Measurements from ENCODE around the gene ANTXR1.

Gene ANTXR1

DNA sequence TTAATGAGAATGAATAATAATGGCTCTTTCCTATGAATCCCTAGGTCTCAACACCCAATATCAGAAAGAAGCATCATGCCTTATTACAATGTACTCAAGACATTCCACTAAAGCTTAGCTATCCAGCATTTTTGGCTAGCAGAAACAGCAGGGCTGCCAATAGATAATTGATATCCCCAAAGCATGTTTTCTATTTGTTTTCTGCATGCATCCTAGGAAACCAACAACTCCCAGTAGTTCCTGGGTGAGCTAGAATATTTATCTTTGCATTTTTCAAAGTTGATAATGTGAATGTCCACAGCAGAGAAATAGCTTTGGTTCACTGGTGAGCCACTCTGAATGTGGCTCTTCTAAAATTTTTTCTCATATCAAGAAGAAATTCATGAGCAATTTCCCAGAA lies 5.8 kb upstream of the ANTXR1 start:
- no peak overlapping the region for H3K4me3 ChIP-seq (ENCODE audit: low read depth, low read length)
- H3K27ac ChIP-seq: no peak overlapping the region
- no peak for TF ChIP-seq CTCF (IDR thresholded peaks at IDR 0.05; ENCODE audit: low read depth, low read length)
- H3K36me3 ChIP-seq: no peaks in the 10 kb centered on the region
- H3K9me3 ChIP-seq (ENCODE audit: severe bottlenecking): no peaks in the 10 kb centered on the region
- peaks cover 32% of the 10 kb centered on the region for H3K27me3 ChIP-seq (ENCODE audit: insufficient read depth, low read depth, severe bottlenecking)
- DNase-seq: no peak

DNA sequence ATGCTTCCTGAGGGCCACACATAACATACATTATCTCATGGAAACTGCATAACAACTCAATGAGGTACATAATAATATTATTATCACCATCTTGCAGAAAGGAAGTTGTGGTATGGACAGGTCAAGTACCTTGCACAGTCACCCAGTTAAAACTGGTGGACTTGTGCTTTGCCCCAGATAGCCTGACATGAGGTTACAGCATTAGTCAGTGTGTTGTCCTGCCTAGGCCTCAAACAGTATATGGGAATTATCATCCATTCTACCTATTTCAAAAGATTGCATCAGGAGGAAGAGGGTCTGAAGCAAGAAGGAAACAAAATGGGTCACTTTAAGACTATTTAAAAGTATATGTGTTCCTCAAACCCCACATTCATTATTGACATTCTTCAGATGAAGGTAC lies 5.4 kb upstream of the ANTXR1 start:
- H3K36me3 ChIP-seq: no peaks in the 10 kb centered on the region
- H3K27me3 ChIP-seq (ENCODE audit: insufficient read depth, low read depth, severe bottlenecking): peaks cover 34% of the 10 kb centered on the region
- no peak overlapping the region for H3K27ac ChIP-seq
- TF ChIP-seq CTCF (IDR thresholded peaks at IDR 0.05; ENCODE audit: low read depth, low read length): no peak
- no peak for DNase-seq
- no peaks in the 10 kb centered on the region for H3K9me3 ChIP-seq (ENCODE audit: severe bottlenecking)
- no peak overlapping the region for H3K4me3 ChIP-seq (ENCODE audit: low read depth, low read length)

DNA sequence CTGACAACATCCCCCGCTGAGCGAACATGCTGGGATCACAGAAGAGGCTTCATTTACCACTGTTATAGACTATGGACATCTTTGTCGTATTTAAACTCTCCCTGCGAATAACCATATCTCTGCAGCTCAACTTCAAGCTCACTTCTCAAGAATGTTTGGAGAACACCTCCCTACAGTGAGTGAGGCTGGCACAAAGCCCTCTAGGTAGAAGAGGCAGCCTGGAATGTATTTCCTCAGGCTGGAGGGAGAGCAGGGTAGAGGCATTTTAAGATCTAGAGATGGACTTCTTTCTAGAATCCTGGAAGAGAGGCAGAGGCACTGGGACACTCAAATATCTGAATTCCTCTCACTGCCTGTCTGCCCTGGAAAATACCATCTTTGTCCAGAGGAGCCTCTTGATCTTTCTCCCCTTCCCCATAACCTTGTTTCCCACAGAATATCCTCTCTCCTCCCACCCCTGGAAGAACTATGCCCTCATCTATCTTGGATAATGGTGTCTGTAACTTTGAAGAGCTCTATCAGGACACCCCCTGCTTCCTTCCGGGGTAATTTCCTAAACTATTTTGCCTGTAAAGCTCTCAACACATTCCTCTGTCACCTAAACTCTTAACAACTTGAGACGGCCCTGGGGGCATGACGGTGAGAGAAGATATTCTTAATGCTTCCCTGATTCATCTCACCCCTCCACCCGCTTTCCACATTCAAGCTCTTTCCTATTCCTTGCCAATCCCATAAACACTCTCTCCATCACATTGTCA lies 2.4 kb upstream of the ANTXR1 start:
- Histone ChIP-seq H3K36me3 (no peaks in the 10 kb centered on the region), H3K4me3 (ENCODE audit: low read depth, low read length) (no peak overlapping the region), H3K9me3 (ENCODE audit: severe bottlenecking) (no peaks in the 10 kb centered on the region), H3K27me3 (ENCODE audit: insufficient read depth, low read depth, severe bottlenecking) (peaks cover 36% of the 10 kb centered on the region), H3K27ac (no peak overlapping the region)
- no peak for DNase-seq
- TF ChIP-seq CTCF (IDR thresholded peaks at IDR 0.05; ENCODE audit: low read depth, low read length): no peak

DNA sequence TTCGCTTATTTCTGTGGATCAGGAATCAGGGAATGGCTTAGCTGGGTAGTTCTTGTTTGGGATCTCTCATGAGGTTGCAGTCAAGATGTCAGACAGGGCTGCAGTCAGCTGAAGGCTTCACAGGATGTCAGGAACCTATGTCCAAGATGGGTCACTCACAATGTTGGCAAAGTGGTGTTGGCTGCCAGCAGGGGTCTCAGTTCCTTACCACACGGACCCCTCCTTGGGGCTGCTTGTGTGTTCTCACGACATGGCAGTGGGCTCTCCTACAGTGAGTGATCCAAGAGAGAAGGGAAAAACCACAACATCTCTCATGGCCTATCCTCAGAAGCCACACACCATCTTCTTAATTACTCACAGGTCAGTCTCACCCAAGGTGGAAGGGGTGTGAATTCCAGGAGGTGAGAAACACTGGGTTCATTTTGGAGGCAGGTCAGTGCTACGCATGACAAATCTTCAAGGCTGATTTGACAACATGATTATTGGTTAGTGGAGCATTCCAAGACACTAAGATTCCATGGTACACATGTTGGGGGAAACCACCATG lies 1.3 kb upstream of the ANTXR1 start:
- H3K36me3 ChIP-seq: no peaks in the 10 kb centered on the region; the same call in 1 of the 2 replicates
- DNase-seq: peak; percentile 32
- peak; percentile 61 for TF ChIP-seq CTCF (IDR thresholded peaks at IDR 0.05; ENCODE audit: low read depth, low read length)
- H3K27ac ChIP-seq: no peak overlapping the region
- no peaks in the 10 kb centered on the region for H3K9me3 ChIP-seq (ENCODE audit: severe bottlenecking)
- no peak overlapping the region for H3K4me3 ChIP-seq (ENCODE audit: low read depth, low read length)
- H3K27me3 ChIP-seq (ENCODE audit: insufficient read depth, low read depth, severe bottlenecking): peaks cover 36% of the 10 kb centered on the region

DNA sequence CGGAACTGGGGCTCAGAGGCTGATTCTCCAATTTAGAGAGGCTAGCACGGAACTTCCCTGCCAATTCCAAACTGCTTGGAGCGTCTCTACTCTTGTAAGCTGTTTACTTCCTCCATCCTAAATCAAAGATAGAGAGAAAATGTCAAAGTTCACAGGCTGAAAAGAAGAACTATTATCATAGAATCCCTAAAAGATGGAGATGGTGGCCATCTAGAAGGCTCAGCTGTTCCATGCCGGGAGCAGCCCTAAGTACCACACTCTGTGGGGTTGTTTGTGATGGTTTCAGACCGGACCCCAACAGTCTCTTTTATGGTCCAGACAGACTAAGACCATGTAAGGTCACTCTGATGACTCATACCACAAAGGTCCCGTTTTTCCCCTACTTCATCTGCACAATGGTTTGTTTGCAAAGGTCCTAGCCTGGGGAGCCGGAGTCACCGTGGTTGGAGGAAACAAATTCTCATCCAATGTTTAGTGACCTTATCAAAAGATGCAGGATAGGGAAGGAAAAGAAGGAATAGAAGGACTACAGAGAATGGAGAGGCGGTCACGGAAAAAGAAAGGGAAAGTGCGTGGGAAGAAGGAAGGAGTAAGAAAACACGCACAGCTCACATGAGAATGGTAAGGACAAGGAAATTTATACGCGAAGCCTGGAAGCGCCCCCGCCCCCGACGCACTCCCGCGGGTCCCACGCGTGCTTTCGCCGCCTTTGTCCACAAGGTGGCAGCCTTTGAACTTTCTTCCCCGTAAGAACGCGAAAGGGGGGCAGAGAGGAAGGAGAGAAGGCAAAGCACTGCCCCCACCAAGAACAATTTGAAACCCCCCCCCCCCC lies 453 bp upstream of the ANTXR1 start:
- no peaks in the 10 kb centered on the region for H3K9me3 ChIP-seq (ENCODE audit: severe bottlenecking)
- DNase-seq: peak; percentile 76
- peak overlapping the region; percentile 86 for H3K4me3 ChIP-seq (ENCODE audit: low read depth, low read length)
- peak overlapping the region; percentile 43; the same call in 1 of the 2 replicates for H3K27ac ChIP-seq
- H3K36me3 ChIP-seq: no peaks in the 10 kb centered on the region; the same call in 1 of the 2 replicates
- peak; percentile 88 for TF ChIP-seq CTCF (IDR thresholded peaks at IDR 0.05; ENCODE audit: low read depth, low read length)
- peaks cover 36% of the 10 kb centered on the region for H3K27me3 ChIP-seq (ENCODE audit: insufficient read depth, low read depth, severe bottlenecking)
